GM23338 (cell line): Measurements from ENCODE around the gene MYO3B. TPM values are rescaled to one million over a fixed set of nuclear protein-coding genes. Genes with fewer than 3 reads are reported as not detected.

Experiments
- ATAC-seq: fragments of 200-7000 bp; cut with Tn5 transposase; 3 replicates; pipeline ENCODE4 v1.9.1; 2020
- DNase-seq: peaks from one replicate; pipeline ENCODE4 v3.0.0-alpha.2; 2015; ENCODE audit warnings: low spot score
- H2AFZ ChIP-seq: fragments of 200-600 bp; sonication (generic); 2 replicates; pipeline ENCODE4 v1.8.0; 2016; ENCODE audit warnings: antibody characterized with exemption, mild to moderate bottlenecking, moderate library complexity
- H3F3A ChIP-seq: fragments of 200-600 bp; sonication (generic); replicated peaks from 2 replicates; pipeline ENCODE4 v1.8.0; 2017; ENCODE audit warnings: antibody characterized with exemption, mixed run types, low read depth
- H3K27ac ChIP-seq: fragments of 200-600 bp; sonication (generic); 2 replicates; pipeline ENCODE4 v1.6.1; 2016; ENCODE audit warnings: low read depth
- H3K27me3 ChIP-seq: fragments of 200-600 bp; sonication (generic); 2 replicates; pipeline ENCODE4 v1.8.0; 2016; ENCODE audit warnings: mild to moderate bottlenecking, mixed run types, moderate library complexity; ENCODE audit not compliant: insufficient read depth
- H3K36me3 ChIP-seq: fragments of 200-600 bp; sonication (generic); 2 replicates; pipeline ENCODE4 v1.8.0; 2016; ENCODE audit warnings: mild to moderate bottlenecking; ENCODE audit not compliant: insufficient read depth
- H3K4me1 ChIP-seq: fragments of 200-600 bp; sonication (generic); 2 replicates; pipeline ENCODE4 v1.8.0; 2016; ENCODE audit warnings: mild to moderate bottlenecking, moderate library complexity; ENCODE audit not compliant: insufficient read depth
- H3K4me2 ChIP-seq: fragments of 200-600 bp; sonication (generic); 2 replicates; pipeline ENCODE4 v1.7.1; 2017; ENCODE audit warnings: mixed run types
- H3K4me3 ChIP-seq: fragments of 200-600 bp; sonication (generic); 2 replicates; pipeline ENCODE4 v1.6.1; 2016; ENCODE audit warnings: mixed run types
- H3K79me2 ChIP-seq: fragments of 200-600 bp; sonication (generic); replicated peaks from 2 replicates; pipeline ENCODE4 v1.8.0; 2017; ENCODE audit warnings: mild to moderate bottlenecking; ENCODE audit not compliant: insufficient read depth
- H3K9me2 ChIP-seq: fragments of 200-600 bp; sonication (generic); 2 replicates; pipeline ENCODE4 v1.8.0; 2017; ENCODE audit not compliant: insufficient read depth
- H4K20me1 ChIP-seq: fragments of 200-600 bp; sonication (generic); replicated peaks from 2 replicates; pipeline ENCODE4 v1.8.0; 2017; ENCODE audit warnings: mild to moderate bottlenecking; ENCODE audit not compliant: insufficient read depth
- H3K27ac Mint-ChIP-seq: 2 replicates; pipeline ENCODE4 v1.8.0; 2020; ENCODE audit warnings: inconsistent platforms, mild to moderate bottlenecking, moderate library complexity, mixed read lengths
- H3K27me3 Mint-ChIP-seq: 3 replicates; pipeline ENCODE4 v1.8.0; 2022; ENCODE audit warnings: low read depth, mild to moderate bottlenecking, moderate library complexity, mixed read lengths, inconsistent platforms; ENCODE audit not compliant: insufficient read depth, poor library complexity
- H3K36me3 Mint-ChIP-seq: 3 replicates; pipeline ENCODE4 v1.8.0; 2021; ENCODE audit warnings: low read depth, mild to moderate bottlenecking, inconsistent platforms, moderate library complexity, mixed read lengths
- H3K4me1 Mint-ChIP-seq: 3 replicates; pipeline ENCODE4 v1.8.0; 2020; ENCODE audit warnings: mild to moderate bottlenecking, inconsistent platforms, mixed read lengths
- H3K4me3 Mint-ChIP-seq: 3 replicates; pipeline ENCODE4 v1.8.0; 2021; ENCODE audit warnings: moderate library complexity, mild to moderate bottlenecking, inconsistent platforms, mixed read lengths
- H3K9me3 Mint-ChIP-seq: 3 replicates; pipeline ENCODE4 v1.8.0; 2020; ENCODE audit warnings: moderate library complexity, mild to moderate bottlenecking, inconsistent platforms, mixed read lengths
- CREB1 ChIP-seq: fragments of 250-450 bp; sonication (Bioruptor Pico); IDR thresholded peaks from 2 replicates; pipeline ENCODE4 v1.5.0; 2020; ENCODE audit warnings: low read depth, mild to moderate bottlenecking, moderate library complexity
- EZH2 ChIP-seq: fragments of 200-600 bp; sonication (generic); IDR thresholded peaks from one replicate; pipeline ENCODE4 v1.8.0; 2017; ENCODE audit warnings: antibody characterized with exemption, mild to moderate bottlenecking, low read depth; ENCODE audit not compliant: unreplicated experiment
- EZH2phosphoT487 ChIP-seq: fragments of 200-600 bp; sonication (generic); IDR thresholded peaks from one replicate; pipeline ENCODE4 v1.8.1; 2018; ENCODE audit warnings: antibody characterized with exemption; ENCODE audit not compliant: unreplicated experiment
- JUNB ChIP-seq: IDR thresholded peaks from one replicate; pipeline ENCODE4 v1.6.1; 2016; ENCODE audit warnings: antibody characterized with exemption; ENCODE audit not compliant: unreplicated experiment
- NANOG ChIP-seq: IDR thresholded peaks from 2 replicates; pipeline ENCODE4 v1.6.1; 2016; ENCODE audit warnings: antibody characterized with exemption, borderline replicate concordance
- POLR2AphosphoS5 ChIP-seq: IDR thresholded peaks from 2 replicates; pipeline ENCODE4 v1.6.1; 2016; ENCODE audit warnings: antibody characterized with exemption, low read depth
- STAT1 ChIP-seq: IDR thresholded peaks from one replicate; pipeline ENCODE4 v1.6.1; 2016; ENCODE audit warnings: antibody characterized with exemption; ENCODE audit not compliant: unreplicated experiment
- ZNF114 ChIP-seq: fragments of 250-450 bp; sonication (Bioruptor Pico); IDR thresholded peaks from 2 replicates; pipeline ENCODE4 v1.5.0; 2020; ENCODE audit warnings: mild to moderate bottlenecking, moderate library complexity
- ZNF331 ChIP-seq: fragments of 250-450 bp; sonication (Bioruptor Pico); IDR thresholded peaks from 2 replicates; pipeline ENCODE4 v1.5.0; 2020; ENCODE audit warnings: low read depth, mild to moderate bottlenecking, moderate library complexity
- polyA plus RNA-seq: library from polyadenylated mRNA; unstranded; fragments of >200 nt; fragmentation: Nextera tagmentation; extraction: Ambion mirVana; gene quantifications from 2 replicates; pipeline ENCODE4 v1.2.1, GENCODE V29; 2016
- total RNA-seq: library from RNA; depleted of rRNA; stranded (reverse); fragments of >200 nt; shearing (Covaris generic); gene quantifications from 2 replicates; pipeline ENCODE4 v1.2.3, GENCODE V29; 2014
- TF ChIP-seq, protein P1 (sequence below): fragments of 250-450 bp; sonication (Bioruptor Pico); IDR thresholded peaks from 2 replicates; pipeline ENCODE4 v1.5.0; 2020; ENCODE audit warnings: mild to moderate bottlenecking, moderate library complexity
- TF ChIP-seq, protein P2 (sequence below), 2 experiments: fragments of 200-600 bp in 1 of 2; sonication (generic) in 1 of 2; conservative IDR thresholded peaks; 2 replicates each; pipeline versions ENCODE4 v1.5.1 to v1.6.1; 2016 to 2017; ENCODE audit warnings: antibody characterized with exemption in 2 of 2, low read depth in 2 of 2, mild to moderate bottlenecking in 2 of 2, moderate library complexity in 1 of 2
- TF ChIP-seq, protein P3 (sequence below): IDR thresholded peaks from one replicate; pipeline ENCODE4 v1.6.1; 2018; ENCODE audit warnings: antibody characterized with exemption; ENCODE audit not compliant: unreplicated experiment
- TF ChIP-seq, protein P4 (sequence below): IDR thresholded peaks from 2 replicates; pipeline ENCODE4 v1.6.1; 2016; ENCODE audit warnings: antibody characterized with exemption

MYO3B gene
- total and polyA plus RNA-seq, 2 experiments from 2014 or later = 0.42 TPM; not detected in 1

DNA sequence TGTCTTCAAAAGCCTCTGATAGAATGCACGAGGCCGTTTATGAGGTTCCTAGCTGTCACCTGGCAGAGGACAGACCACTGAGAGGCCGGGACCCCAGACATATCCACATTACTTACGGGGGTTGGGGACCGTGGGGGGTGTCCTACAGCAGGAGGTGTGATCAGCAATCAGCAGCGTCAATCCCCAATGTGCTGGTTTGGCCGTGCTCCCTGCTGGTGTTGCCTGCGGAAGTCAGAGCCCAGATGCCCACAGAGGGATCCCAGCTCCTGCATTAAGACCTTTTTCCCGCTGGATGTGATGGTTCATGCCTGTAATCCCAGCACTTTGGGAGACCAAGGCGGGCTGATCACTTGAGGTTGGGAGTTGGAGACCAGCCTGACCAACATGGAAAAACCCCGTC is 516.4 kb downstream of the MYO3B start:
- DNase-seq (no peak), ATAC-seq (no peak; the same call in 2 of the 3 replicates)
- Histone ChIP-seq H3K4me1 (peaks cover 13% of the 10 kb centered on the region), H3K36me3 (no peaks in the 10 kb centered on the region), H3K79me2 (no peaks in the 10 kb centered on the region), H3K9me2 (no peaks in the 10 kb centered on the region), H3F3A (no peaks in the 10 kb centered on the region), H3K27me3 (no peaks in the 10 kb centered on the region), H4K20me1 (no peaks in the 10 kb centered on the region), H3K4me3 (no peak overlapping the region), H2AFZ (peak overlapping the region; percentile 28; the same call in 1 of the 2 replicates), H3K4me2 (no peak overlapping the region), H3K27ac (no peak overlapping the region)
- Mint-ChIP-seq H3K36me3 (no peaks in the 10 kb centered on the region), H3K4me1 (peaks cover 18% of the 10 kb centered on the region), H3K4me3 (no peak overlapping the region), H3K9me3 (no peaks in the 10 kb centered on the region; the same call in 2 of the 3 replicates), H3K27me3 (peaks cover 7% of the 10 kb centered on the region), H3K27ac (no peak overlapping the region)
- TF ChIP-seq CREB1 (CRISPR knock-in tag) (no peak), JUNB (no peak), EZH2phosphoT487 (no peak), NANOG (no peak), ZNF331 (CRISPR knock-in tag) (no peak), POLR2AphosphoS5 (no peak), EZH2 (no peak), STAT1 (no peak), ZNF114 (CRISPR knock-in tag) (no peak)
- TF ChIP-seq, protein P1, sequence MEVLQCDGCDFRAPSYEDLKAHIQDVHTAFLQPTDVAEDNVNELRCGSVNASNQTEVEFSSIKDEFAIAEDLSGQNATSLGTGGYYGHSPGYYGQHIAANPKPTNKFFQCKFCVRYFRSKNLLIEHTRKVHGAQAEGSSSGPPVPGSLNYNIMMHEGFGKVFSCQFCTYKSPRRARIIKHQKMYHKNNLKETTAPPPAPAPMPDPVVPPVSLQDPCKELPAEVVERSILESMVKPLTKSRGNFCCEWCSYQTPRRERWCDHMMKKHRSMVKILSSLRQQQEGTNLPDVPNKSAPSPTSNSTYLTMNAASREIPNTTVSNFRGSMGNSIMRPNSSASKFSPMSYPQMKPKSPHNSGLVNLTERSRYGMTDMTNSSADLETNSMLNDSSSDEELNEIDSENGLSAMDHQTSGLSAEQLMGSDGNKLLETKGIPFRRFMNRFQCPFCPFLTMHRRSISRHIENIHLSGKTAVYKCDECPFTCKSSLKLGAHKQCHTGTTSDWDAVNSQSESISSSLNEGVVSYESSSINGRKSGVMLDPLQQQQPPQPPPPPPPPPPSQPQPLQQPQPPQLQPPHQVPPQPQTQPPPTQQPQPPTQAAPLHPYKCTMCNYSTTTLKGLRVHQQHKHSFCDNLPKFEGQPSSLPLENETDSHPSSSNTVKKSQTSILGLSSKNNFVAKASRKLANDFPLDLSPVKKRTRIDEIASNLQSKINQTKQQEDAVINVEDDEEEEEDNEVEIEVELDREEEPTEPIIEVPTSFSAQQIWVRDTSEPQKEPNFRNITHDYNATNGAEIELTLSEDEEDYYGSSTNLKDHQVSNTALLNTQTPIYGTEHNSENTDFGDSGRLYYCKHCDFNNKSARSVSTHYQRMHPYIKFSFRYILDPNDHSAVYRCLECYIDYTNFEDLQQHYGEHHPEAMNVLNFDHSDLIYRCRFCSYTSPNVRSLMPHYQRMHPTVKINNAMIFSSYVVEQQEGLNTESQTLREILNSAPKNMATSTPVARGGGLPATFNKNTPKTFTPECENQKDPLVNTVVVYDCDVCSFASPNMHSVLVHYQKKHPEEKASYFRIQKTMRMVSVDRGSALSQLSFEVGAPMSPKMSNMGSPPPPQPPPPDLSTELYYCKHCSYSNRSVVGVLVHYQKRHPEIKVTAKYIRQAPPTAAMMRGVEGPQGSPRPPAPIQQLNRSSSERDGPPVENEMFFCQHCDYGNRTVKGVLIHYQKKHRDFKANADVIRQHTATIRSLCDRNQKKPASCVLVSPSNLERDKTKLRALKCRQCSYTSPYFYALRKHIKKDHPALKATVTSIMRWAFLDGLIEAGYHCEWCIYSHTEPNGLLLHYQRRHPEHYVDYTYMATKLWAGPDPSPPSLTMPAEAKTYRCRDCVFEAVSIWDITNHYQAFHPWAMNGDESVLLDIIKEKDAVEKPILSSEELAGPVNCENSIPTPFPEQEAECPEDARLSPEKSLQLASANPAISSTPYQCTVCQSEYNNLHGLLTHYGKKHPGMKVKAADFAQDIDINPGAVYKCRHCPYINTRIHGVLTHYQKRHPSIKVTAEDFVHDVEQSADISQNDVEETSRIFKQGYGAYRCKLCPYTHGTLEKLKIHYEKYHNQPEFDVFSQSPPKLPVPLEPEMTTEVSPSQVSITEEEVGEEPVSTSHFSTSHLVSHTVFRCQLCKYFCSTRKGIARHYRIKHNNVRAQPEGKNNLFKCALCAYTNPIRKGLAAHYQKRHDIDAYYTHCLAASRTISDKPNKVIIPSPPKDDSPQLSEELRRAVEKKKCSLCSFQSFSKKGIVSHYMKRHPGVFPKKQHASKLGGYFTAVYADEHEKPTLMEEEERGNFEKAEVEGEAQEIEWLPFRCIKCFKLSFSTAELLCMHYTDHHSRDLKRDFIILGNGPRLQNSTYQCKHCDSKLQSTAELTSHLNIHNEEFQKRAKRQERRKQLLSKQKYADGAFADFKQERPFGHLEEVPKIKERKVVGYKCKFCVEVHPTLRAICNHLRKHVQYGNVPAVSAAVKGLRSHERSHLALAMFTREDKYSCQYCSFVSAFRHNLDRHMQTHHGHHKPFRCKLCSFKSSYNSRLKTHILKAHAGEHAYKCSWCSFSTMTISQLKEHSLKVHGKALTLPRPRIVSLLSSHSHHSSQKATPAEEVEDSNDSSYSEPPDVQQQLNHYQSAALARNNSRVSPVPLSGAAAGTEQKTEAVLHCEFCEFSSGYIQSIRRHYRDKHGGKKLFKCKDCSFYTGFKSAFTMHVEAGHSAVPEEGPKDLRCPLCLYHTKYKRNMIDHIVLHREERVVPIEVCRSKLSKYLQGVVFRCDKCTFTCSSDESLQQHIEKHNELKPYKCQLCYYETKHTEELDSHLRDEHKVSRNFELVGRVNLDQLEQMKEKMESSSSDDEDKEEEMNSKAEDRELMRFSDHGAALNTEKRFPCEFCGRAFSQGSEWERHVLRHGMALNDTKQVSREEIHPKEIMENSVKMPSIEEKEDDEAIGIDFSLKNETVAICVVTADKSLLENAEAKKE (CRISPR knock-in tag) = no peak
- TF ChIP-seq, protein P2, sequence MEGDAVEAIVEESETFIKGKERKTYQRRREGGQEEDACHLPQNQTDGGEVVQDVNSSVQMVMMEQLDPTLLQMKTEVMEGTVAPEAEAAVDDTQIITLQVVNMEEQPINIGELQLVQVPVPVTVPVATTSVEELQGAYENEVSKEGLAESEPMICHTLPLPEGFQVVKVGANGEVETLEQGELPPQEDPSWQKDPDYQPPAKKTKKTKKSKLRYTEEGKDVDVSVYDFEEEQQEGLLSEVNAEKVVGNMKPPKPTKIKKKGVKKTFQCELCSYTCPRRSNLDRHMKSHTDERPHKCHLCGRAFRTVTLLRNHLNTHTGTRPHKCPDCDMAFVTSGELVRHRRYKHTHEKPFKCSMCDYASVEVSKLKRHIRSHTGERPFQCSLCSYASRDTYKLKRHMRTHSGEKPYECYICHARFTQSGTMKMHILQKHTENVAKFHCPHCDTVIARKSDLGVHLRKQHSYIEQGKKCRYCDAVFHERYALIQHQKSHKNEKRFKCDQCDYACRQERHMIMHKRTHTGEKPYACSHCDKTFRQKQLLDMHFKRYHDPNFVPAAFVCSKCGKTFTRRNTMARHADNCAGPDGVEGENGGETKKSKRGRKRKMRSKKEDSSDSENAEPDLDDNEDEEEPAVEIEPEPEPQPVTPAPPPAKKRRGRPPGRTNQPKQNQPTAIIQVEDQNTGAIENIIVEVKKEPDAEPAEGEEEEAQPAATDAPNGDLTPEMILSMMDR (conservative IDR thresholded peaks at IDR 0.05; ENCODE audit: low read depth in 2 of 2) = no peak
- TF ChIP-seq, protein P3, sequence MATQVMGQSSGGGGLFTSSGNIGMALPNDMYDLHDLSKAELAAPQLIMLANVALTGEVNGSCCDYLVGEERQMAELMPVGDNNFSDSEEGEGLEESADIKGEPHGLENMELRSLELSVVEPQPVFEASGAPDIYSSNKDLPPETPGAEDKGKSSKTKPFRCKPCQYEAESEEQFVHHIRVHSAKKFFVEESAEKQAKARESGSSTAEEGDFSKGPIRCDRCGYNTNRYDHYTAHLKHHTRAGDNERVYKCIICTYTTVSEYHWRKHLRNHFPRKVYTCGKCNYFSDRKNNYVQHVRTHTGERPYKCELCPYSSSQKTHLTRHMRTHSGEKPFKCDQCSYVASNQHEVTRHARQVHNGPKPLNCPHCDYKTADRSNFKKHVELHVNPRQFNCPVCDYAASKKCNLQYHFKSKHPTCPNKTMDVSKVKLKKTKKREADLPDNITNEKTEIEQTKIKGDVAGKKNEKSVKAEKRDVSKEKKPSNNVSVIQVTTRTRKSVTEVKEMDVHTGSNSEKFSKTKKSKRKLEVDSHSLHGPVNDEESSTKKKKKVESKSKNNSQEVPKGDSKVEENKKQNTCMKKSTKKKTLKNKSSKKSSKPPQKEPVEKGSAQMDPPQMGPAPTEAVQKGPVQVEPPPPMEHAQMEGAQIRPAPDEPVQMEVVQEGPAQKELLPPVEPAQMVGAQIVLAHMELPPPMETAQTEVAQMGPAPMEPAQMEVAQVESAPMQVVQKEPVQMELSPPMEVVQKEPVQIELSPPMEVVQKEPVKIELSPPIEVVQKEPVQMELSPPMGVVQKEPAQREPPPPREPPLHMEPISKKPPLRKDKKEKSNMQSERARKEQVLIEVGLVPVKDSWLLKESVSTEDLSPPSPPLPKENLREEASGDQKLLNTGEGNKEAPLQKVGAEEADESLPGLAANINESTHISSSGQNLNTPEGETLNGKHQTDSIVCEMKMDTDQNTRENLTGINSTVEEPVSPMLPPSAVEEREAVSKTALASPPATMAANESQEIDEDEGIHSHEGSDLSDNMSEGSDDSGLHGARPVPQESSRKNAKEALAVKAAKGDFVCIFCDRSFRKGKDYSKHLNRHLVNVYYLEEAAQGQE = no peak
- TF ChIP-seq, protein P4, sequence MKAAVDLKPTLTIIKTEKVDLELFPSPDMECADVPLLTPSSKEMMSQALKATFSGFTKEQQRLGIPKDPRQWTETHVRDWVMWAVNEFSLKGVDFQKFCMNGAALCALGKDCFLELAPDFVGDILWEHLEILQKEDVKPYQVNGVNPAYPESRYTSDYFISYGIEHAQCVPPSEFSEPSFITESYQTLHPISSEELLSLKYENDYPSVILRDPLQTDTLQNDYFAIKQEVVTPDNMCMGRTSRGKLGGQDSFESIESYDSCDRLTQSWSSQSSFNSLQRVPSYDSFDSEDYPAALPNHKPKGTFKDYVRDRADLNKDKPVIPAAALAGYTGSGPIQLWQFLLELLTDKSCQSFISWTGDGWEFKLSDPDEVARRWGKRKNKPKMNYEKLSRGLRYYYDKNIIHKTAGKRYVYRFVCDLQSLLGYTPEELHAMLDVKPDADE = no peak
